T47D (cell line): ENCODE data around the gene TMEM256.
A peak's percentile ranks its signal among the peaks of the same experiment; 100 is the strongest.

ENCODE experiments used
- DNase-seq, 2 experiments: peaks; one replicate each; pipeline versions ENCODE4 v3.0.0 to v3.0.0-alpha.2; 2011 to 2012; ENCODE audit warnings: low read depth in 1 of 2, low spot score in 1 of 2
- JUND ChIP-seq: IDR thresholded peaks from 2 replicates; pipeline ENCODE4 v1.6.1; 2012; ENCODE audit warnings: low read depth
- in situ Hi-C: cut with HindIII; loops from 2 replicates; pipeline ENCODE4 v1.10.0; 2016; ENCODE audit warnings: low sequenced_read_pairs, low pct_unique_long_range_greater_than_20kb

Gene TMEM256

DNA sequence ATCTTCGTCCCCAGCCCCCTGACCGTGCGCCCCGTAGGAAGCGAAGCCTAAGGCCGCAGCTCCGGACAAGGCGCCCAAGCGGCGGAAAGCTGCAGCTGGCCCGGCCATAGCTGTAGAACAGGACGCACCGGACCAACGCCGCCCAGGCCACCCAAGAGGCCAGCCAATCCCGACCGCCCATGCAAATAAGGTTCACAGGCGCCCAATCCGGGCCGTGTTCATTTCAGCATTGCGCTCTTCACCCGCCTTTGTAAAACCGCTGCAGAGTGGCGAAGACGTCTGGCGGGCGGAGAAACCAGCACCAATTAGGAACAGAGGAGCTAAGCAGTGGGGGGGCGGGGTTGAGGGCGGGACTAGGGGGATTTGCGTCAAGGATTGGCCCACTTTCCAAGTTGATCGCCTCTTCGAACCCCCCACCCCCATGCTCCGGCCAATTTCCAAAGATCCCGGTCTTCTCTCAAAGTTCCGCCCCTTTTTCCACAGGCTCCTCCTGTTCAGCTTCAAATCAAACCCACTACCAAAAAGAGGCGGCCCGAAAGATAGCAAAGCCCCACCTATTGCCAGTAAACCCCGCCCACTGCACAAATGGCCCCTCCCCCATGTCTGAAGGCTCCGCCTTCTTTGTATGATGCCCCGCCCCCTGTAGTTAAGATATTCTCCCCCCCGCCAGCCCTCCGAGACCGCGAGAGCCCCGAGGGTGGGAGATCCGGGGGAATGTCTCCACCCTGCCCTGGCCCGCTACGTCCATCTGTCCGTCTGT lies at the start of gene TMEM256:
TSS of gene TMEM256 (minus strand) at position 121 of the 760 bp plus-strand sequence. CDS start at position 108, 13 bp downstream.
- peak; percentile 92 to 99 for DNase-seq
- in situ Hi-C loops: no loop called here
- no peak for TF ChIP-seq JUND

- no peak for DNase-seq
- TF ChIP-seq JUND: no peak
- in situ Hi-C loops: no loop called here
Observed at GRCh38 chr17:7448461-7448860, 44.6 kb upstream of the TMEM256 start.

GRCh38 chr17:7445619-7445968 lies 41.7 kb upstream of the TMEM256 start:
- no peak for DNase-seq
- TF ChIP-seq JUND: no peak
- in situ Hi-C loops: no loop called here

- in situ Hi-C loops: no loop called here
- DNase-seq: no peak
- TF ChIP-seq JUND: no peak
Observed at GRCh38 chr17:7444682-7445618, 41.1 kb upstream of the TMEM256 start, which contains the start of gene CHRNB1. Gene CHRNB1, plus strand, starts transcription at chr17:7445061. Its CDS starts 67 bp downstream, at chr17:7445128.

- no peak for TF ChIP-seq JUND
- in situ Hi-C loops: no loop called here
- DNase-seq: no peak
Observed at GRCh38 chr17:7443499-7444485, 39.9 kb upstream of the TMEM256 start.

- in situ Hi-C loops: no loop called here
- TF ChIP-seq JUND: no peak
- no peak for DNase-seq
Observed at GRCh38 chr17:7442142-7442541, 38.2 kb upstream of the TMEM256 start.

- DNase-seq: no peak
- TF ChIP-seq JUND: no peak
- in situ Hi-C loops: no loop called here
Observed at GRCh38 chr17:7441266-7441665, 37.4 kb upstream of the TMEM256 start.

- in situ Hi-C loops: no loop called here
- TF ChIP-seq JUND: no peak
- DNase-seq: no peak
Observed at GRCh38 chr17:7440834-7441195, 36.9 kb upstream of the TMEM256 start.

DNA sequence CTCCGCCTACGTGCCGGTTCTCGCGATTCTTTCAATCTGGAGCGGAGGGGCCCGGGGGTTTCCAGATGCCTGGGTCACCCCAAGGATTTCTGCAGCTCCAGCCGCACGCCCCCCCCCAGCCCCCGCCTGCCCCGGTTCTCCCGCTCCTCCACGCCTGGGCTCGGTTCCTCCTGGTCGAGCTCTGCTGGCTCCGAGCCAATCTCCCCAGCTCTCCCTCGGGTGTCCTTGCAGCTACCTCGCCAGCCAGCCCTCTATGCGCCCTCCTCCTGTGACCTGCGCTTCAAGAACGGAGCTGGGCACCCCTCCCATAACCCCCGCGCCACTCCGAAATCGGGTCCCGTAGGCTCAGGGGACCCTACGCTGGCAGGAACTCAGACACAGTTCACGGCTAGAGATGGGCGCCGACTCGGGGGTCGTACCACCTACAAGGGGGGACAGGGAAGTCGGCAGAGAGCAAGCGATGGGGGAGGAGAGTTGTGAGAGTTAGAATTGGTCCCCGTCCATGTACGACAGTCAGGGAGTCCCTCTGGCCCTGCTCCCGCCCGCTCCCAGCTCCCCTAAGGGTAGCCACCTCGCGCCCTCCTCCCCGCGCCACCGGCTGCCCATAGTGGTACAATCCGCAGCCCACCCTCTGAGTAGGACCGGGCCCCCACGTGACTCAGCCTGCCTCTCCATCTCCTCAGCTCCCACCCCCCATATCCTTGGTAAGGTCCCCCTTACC lies 36.4 kb upstream of the TMEM256 start:
- TF ChIP-seq JUND: no peak
- peak; percentile 32 to 58 for DNase-seq
- in situ Hi-C loops: no loop called here

- in situ Hi-C loops: no loop called here
- no peak for DNase-seq
- TF ChIP-seq JUND: no peak
Observed at GRCh38 chr17:7439462-7440112, 35.7 kb upstream of the TMEM256 start, which contains the start of gene FGF11. Gene FGF11, plus strand, starts transcription at chr17:7439512. Its CDS starts 109 bp downstream, at chr17:7439621.
